NCI-H2081 treated with DMSO at 0.1 percent for 48 hours (cell line): ENCODE results near the gene ALDH4A1.
"Not testable (repeated sequence)": the region's sequence is repeated elsewhere in the genome, so short reads cannot be mapped to it uniquely, and the experiment has no call there.

Source experiments
- DNase-seq: peaks from one replicate; lab custom pipeline; 2025; lab: John Stamatoyannopoulos, UW

ALDH4A1 gene

GRCh38 chr1:18900303-18900841 lies 2.0 kb downstream of the ALDH4A1 start:
- DNase-seq = no peak

GRCh38 chr1:18899363-18900049 lies 2.8 kb downstream of the ALDH4A1 start:
- DNase-seq = no peak

GRCh38 chr1:18898567-18898966 lies 3.8 kb downstream of the ALDH4A1 start:
- DNase-seq = no peak

- no peak for DNase-seq
These were observed 7.0 kb downstream of the ALDH4A1 start for GRCh38 chr1:18895317-18895716.

GRCh38 chr1:18893120-18893519 lies 9.2 kb downstream of the ALDH4A1 start:
- no peak for DNase-seq

- DNase-seq = not testable (repeated sequence)
These were observed 10.5 kb downstream of the ALDH4A1 start for GRCh38 chr1:18891858-18892257.

- DNase-seq = no peak
These were observed 11.0 kb downstream of the ALDH4A1 start for GRCh38 chr1:18891426-18891780.

- no peak for DNase-seq
These were observed 11.5 kb downstream of the ALDH4A1 start for GRCh38 chr1:18890706-18891425.

GRCh38 chr1:18886003-18886335 lies 16.4 kb downstream of the ALDH4A1 start:
- no peak for DNase-seq

GRCh38 chr1:18885311-18886002 lies 16.9 kb downstream of the ALDH4A1 start:
- DNase-seq = no peak

GRCh38 chr1:18884727-18885126 lies 17.6 kb downstream of the ALDH4A1 start:
- DNase-seq = no peak

GRCh38 chr1:18884419-18884717 lies 18.0 kb downstream of the ALDH4A1 start:
- DNase-seq = no peak

- no peak for DNase-seq
These were observed 18.5 kb downstream of the ALDH4A1 start for GRCh38 chr1:18883636-18884418.

- DNase-seq = no peak
These were observed 19.3 kb downstream of the ALDH4A1 start for GRCh38 chr1:18883079-18883478.

- no peak for DNase-seq
These were observed 19.9 kb downstream of the ALDH4A1 start for GRCh38 chr1:18882486-18882885.

GRCh38 chr1:18881642-18882431 lies 20.5 kb downstream of the ALDH4A1 start:
- no peak for DNase-seq

- DNase-seq = no peak
These were observed 21.2 kb downstream of the ALDH4A1 start for GRCh38 chr1:18881164-18881563.

GRCh38 chr1:18880585-18880984 lies 21.8 kb downstream of the ALDH4A1 start:
- no peak for DNase-seq

- DNase-seq = no peak
These were observed 22.5 kb downstream of the ALDH4A1 start for GRCh38 chr1:18879791-18880309.

GRCh38 chr1:18879215-18879790 lies 23.1 kb downstream of the ALDH4A1 start:
- no peak for DNase-seq
